Endothelial cell of umbilical vein (primary cell): Measurements from ENCODE around the gene NCKAP5.
A peak's percentile ranks its signal among the peaks of the same experiment; 100 is the strongest.

Source experiments
- EZH2 ChIP-seq: IDR thresholded peaks from 2 replicates; pipeline ENCODE4 v1.6.1; 2012; ENCODE audit warnings: borderline replicate concordance, low read depth, mild to moderate bottlenecking, moderate library complexity, low read length, inconsistent platforms; ENCODE audit not compliant: severe bottlenecking
- FOS ChIP-seq: IDR thresholded peaks from 2 replicates; pipeline ENCODE4 v1.6.1; 2011; ENCODE audit warnings: mild to moderate bottlenecking, low read length, moderate library complexity, borderline replicate concordance; ENCODE audit not compliant: insufficient read depth
- POLR2A ChIP-seq: IDR thresholded peaks from 2 replicates; pipeline ENCODE4 v1.6.1; 2012; ENCODE audit warnings: low read depth, mild to moderate bottlenecking, control low read depth, low read length
- POLR2AphosphoS5 ChIP-seq: IDR thresholded peaks from 2 replicates; pipeline ENCODE4 v1.6.1; 2012; ENCODE audit warnings: low read depth, mild to moderate bottlenecking, control low read depth, low read length, moderate library complexity; ENCODE audit not compliant: insufficient read depth
- TF ChIP-seq, protein P1 (sequence below), 2 donors: IDR thresholded peaks; 1 replicate in 1 of 2; 2 replicates in 1 of 2; pipeline ENCODE4 v1.5.1; 2011; ENCODE audit warnings: low read length in 2 of 2, mild to moderate bottlenecking in 2 of 2, moderate library complexity in 2 of 2, control low read depth in 1 of 2, inconsistent platforms in 1 of 2, low read depth in 1 of 2; ENCODE audit not compliant: insufficient read depth in 1 of 2; ENCODE audit errors: extremely low read depth in 1 of 2

DNA sequence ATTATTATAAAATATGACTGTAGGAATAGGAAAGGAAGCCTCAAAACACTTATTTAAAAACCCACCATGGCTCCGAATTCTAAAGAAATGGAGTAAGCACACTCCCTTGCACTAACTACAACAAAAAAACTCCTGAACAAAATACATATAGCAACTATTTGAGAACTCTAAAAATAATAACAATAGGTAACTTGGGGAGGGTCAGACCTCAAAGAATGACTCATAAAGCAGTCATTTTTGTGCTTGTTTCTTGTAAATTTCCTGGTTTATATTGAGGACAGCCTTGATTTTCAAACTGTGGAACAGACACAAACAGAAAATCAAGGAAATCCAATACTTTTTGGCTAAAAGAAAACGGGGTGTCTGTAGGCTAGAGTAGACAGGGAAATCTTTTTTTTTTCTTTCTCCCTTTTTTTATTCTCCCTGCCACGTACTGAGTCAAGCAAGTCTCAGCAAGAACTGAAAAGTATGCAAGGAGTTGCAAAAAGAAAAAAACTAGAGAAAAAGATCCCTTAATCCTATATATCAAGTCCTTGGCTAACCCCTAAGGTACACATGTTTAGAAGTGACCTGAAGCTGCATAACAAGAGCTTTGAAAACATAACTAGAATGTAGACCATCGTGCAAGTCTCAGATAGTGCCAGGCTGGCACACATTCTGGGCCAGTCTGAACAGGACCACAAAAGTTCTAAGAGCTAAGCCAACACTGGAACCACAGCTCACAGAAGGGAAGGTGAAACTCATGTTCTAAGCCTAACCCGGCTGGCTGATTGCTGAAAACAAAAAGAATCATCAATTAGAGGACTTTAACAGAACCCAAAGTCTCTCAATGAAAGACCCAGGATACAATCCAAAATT is 495.2 kb downstream of the NCKAP5 start:
- TF ChIP-seq, protein P1, sequence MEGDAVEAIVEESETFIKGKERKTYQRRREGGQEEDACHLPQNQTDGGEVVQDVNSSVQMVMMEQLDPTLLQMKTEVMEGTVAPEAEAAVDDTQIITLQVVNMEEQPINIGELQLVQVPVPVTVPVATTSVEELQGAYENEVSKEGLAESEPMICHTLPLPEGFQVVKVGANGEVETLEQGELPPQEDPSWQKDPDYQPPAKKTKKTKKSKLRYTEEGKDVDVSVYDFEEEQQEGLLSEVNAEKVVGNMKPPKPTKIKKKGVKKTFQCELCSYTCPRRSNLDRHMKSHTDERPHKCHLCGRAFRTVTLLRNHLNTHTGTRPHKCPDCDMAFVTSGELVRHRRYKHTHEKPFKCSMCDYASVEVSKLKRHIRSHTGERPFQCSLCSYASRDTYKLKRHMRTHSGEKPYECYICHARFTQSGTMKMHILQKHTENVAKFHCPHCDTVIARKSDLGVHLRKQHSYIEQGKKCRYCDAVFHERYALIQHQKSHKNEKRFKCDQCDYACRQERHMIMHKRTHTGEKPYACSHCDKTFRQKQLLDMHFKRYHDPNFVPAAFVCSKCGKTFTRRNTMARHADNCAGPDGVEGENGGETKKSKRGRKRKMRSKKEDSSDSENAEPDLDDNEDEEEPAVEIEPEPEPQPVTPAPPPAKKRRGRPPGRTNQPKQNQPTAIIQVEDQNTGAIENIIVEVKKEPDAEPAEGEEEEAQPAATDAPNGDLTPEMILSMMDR (IDR thresholded peaks at IDR 0.05; ENCODE audit: extremely low read depth in 1 of 2, insufficient read depth in 1 of 2, low read depth in 1 of 2, low read length in 2 of 2): no peak
- TF ChIP-seq POLR2A (no peak), EZH2 (no peak), FOS (peak; percentile 9), POLR2AphosphoS5 (no peak)
